ENCODE measurements around the gene PLCD3. TPM values are rescaled to one million over a fixed set of nuclear protein-coding genes. Genes with fewer than 3 reads are reported as not detected.

Gene PLCD3
- total RNA-seq, 1 experiment from 2014 or later, result 35.1 TPM

DNA sequence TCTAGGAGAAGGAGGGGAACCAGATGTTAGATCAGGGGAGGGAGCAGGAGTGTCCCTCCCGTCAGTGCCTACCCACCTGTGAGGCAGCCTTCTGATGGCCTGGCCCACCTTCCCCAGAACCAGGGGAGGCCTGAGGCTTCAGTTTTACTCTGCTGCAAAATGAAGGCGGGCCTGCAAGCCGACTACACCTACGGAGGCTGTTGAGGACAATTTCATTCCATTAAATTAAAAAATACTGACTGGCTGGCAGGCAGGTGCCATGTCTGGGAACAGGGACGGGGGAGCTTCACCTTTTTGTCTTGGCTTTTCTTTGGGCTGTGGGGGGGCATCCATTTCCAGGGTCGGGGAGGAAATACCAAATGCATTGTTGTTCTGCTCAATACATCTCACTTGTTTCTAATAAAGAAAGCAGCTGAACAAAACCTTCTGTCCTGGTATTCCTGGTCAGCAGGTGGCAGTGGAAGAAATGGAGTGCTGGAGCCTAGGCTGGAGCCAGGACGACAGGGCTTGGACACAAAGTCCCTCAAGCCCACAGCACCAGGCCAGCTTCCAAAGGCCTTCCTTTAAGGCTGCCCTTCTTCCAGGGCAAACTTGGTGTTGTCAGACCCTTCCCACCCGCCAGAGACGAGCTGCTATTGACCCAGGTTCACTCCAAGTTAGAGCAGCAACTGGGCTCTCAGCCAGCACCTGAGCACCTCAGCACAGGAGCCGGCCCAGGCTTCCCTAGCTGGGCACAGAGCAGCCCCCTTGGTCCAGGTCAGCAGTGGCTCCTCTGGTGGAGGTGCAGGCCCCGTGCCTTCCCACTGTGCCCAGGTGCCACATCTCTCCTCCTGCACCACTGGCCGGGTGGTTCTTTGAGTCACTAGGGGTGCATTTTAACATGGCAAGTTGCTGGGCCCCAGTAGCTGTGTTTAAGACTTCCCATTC is 23.5 kb downstream of the PLCD3 start:
- CTCF ChIA-PET, result interaction anchor here (0.5 to 2.5 kb wide), 3 partner anchors 26 to 187 kb away, joined by 3 to 11 read pairs (median 4); partner anchors contain the start of gene ACBD4
- Histone ChIP-seq H3K9ac (ENCODE audit: low read length) (no peak overlapping the region), H3K79me2 (ENCODE audit: low read length) (no peaks in the 10 kb centered on the region), H3K4me2 (ENCODE audit: low read length) (no peak overlapping the region), H2AFZ (ENCODE audit: low read length) (no peak overlapping the region), H3K4me1 (ENCODE audit: insufficient read depth, low read length) (no peaks in the 10 kb centered on the region), H3K9me2 (replicated peaks; ENCODE audit: low read length) (no peaks in the 10 kb centered on the region), H3F3A (ENCODE audit: low read length, unreplicated experiment) (peaks cover 3% of the 10 kb centered on the region), H3K27ac (ENCODE audit: low read length) (no peak overlapping the region), H3K36me3 (ENCODE audit: low read depth, low read length) (peaks cover 39% of the 10 kb centered on the region), H4K20me1 (ENCODE audit: low read length) (no peaks in the 10 kb centered on the region), H3K4me3 (ENCODE audit: low read length) (no peak overlapping the region), H3K9me3 (ENCODE audit: low read length) (no peaks in the 10 kb centered on the region), H3K27me3 (ENCODE audit: low read length) (no peaks in the 10 kb centered on the region)
- ATAC-seq (peak; percentile 39), DNase-seq (peak; percentile 39)
- TF ChIP-seq, protein P1, sequence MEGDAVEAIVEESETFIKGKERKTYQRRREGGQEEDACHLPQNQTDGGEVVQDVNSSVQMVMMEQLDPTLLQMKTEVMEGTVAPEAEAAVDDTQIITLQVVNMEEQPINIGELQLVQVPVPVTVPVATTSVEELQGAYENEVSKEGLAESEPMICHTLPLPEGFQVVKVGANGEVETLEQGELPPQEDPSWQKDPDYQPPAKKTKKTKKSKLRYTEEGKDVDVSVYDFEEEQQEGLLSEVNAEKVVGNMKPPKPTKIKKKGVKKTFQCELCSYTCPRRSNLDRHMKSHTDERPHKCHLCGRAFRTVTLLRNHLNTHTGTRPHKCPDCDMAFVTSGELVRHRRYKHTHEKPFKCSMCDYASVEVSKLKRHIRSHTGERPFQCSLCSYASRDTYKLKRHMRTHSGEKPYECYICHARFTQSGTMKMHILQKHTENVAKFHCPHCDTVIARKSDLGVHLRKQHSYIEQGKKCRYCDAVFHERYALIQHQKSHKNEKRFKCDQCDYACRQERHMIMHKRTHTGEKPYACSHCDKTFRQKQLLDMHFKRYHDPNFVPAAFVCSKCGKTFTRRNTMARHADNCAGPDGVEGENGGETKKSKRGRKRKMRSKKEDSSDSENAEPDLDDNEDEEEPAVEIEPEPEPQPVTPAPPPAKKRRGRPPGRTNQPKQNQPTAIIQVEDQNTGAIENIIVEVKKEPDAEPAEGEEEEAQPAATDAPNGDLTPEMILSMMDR (conservative IDR thresholded peaks at IDR 0.05; ENCODE audit: low read depth, low read length), result peak; percentile 51
- no peak for TF ChIP-seq EZH2 (IDR thresholded peaks at IDR 0.05; ENCODE audit: low read length, unreplicated experiment)
- TF ChIP-seq EZH2phosphoT487 (IDR thresholded peaks at IDR 0.05; ENCODE audit: borderline replicate concordance, low read length), result no peak
- intact Hi-C loops (cut with micrococcal nuclease), result loop anchor here (1.0 kb wide), 1 partner anchor 24 kb away; no protein-coding TSS in a partner anchor
- POLR2A ChIA-PET (ENCODE audit: unreplicated experiment), result no interaction called here
- TSS peak; percentile 1 for BruUV-seq (replicated peaks)

DNA sequence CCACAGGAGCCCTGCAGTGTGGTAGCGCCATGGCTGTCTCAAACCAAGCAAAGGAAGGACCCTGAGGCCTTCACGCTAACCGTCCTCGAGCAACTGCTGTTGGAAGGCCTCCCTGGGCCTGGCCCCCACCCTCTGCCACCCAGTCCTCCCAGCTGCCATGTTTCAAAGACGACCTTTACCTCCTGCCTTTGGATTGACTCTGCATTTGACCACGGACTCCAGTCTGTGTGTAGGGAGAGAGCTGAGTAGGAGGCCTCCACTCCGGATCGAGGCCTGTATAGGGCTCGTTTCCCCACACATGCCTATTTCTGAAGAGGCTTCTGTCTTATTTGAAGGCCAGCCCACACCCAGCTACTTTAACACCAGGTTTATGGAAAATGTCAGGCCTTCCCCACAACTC is 24.3 kb downstream of the PLCD3 start:
- no TSS peak for BruUV-seq (replicated peaks)
- H3F3A ChIP-seq (ENCODE audit: low read length, unreplicated experiment), result peaks cover 3% of the 10 kb centered on the region
- no peaks in the 10 kb centered on the region for H3K27me3 ChIP-seq (ENCODE audit: low read length)
- no peaks in the 10 kb centered on the region for H3K79me2 ChIP-seq (ENCODE audit: low read length)
- CTCF ChIA-PET, result interaction anchor here (0.6 to 2.5 kb wide), 2 partner anchors 27 to 32 kb away, joined by 3 to 11 read pairs; partner anchors contain the start of gene ACBD4
- no peaks in the 10 kb centered on the region for H3K9me3 ChIP-seq (ENCODE audit: low read length)
- H3K4me3 ChIP-seq (ENCODE audit: low read length), result no peak overlapping the region
- no peak for ATAC-seq
- no peaks in the 10 kb centered on the region for H4K20me1 ChIP-seq (ENCODE audit: low read length)
- H3K36me3 ChIP-seq (ENCODE audit: low read depth, low read length), result peaks cover 47% of the 10 kb centered on the region
- H3K4me2 ChIP-seq (ENCODE audit: low read length), result no peak overlapping the region
- POLR2A ChIA-PET (ENCODE audit: unreplicated experiment), result no interaction called here
- intact Hi-C loops (cut with micrococcal nuclease), result no loop called here
- H3K27ac ChIP-seq (ENCODE audit: low read length), result no peak overlapping the region
- H3K9ac ChIP-seq (ENCODE audit: low read length), result no peak overlapping the region
- no peak for DNase-seq
- no peak overlapping the region for H2AFZ ChIP-seq (ENCODE audit: low read length)
- no peaks in the 10 kb centered on the region for H3K9me2 ChIP-seq (replicated peaks; ENCODE audit: low read length)
- H3K4me1 ChIP-seq (ENCODE audit: insufficient read depth, low read length), result no peaks in the 10 kb centered on the region
- TF ChIP-seq EZH2 (IDR thresholded peaks at IDR 0.05; ENCODE audit: low read length, unreplicated experiment) (no peak), EZH2phosphoT487 (IDR thresholded peaks at IDR 0.05; ENCODE audit: borderline replicate concordance, low read length) (no peak)
- TF ChIP-seq, protein P1 (conservative IDR thresholded peaks at IDR 0.05; ENCODE audit: low read depth, low read length), result no peak

Data from PC-3 (cell line).